Amniotic stem cell (primary cell): ENCODE data around the gene CEP76.

ENCODE experiments used
- DNase-seq: peaks from one replicate; lab custom pipeline; 2025; lab: John Stamatoyannopoulos, UW

The CEP76 gene

GRCh38 chr18:12703664-12704063 is 1.1 kb upstream of the CEP76 start:
- DNase-seq, result no peak

DNA sequence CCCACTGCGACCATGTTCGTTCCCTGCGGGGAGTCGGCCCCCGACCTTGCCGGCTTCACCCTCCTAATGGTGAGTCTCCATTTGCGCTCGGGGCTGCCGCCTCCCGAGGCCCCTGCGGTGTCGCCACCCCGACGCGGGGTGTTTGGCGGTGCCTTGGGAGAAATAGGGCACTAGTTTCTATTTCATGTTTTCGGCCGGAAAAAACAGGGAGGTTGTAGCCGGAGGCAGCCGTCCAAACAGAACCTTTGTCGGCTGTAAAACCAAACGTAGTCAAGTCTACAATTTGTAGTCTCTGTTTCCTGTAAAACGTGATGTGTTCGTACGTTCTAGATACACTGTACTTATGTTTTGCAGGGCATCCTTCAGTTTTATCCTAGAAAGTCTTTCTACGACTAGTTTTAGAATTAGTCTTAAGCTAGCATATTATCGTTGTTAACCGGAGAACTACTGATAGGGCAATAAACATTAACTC is 609 bp upstream of the CEP76 start:
- DNase-seq, result no peak

GRCh38 chr18:12701161-12701560 is 1.4 kb downstream of the CEP76 start:
- no peak for DNase-seq

DNA sequence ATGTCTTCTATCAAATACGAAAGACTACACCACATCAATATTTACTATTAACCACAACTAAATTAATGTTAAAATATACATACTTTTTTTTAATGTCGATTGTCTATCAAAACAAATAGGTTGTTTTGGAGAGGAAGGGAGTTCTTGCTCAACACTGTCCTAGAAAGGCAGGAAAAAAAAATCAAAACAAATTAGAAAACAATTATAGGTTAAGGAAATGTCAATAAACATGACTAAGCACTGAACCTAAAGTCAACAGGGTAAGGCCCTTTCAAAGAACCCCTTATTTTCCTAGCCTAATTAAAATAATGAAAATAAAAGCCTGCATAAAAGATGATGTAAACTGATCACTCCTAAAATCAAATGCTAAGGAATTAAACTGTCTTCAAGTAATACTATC is 2.8 kb downstream of the CEP76 start:
- no peak for DNase-seq

DNA sequence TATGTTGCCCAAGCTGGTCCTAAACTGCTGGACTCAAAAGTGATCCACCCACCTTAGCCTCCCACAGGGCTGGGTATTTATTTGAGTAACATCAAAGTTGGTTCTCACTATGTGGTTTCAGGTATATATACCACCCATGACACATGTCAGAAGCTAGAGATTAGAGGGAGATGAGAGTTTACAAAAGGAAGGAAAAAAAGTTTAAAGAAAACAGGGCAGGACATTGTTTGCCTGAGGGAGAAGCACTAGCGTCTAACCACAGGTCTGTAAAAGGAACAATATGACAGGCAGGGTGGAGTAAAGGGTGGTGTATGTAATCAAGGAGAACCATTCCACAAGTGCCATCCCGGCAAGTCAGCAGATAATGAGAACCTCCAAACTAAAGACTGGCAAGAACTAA is 8.5 kb downstream of the CEP76 start:
- DNase-seq, result no peak

DNA sequence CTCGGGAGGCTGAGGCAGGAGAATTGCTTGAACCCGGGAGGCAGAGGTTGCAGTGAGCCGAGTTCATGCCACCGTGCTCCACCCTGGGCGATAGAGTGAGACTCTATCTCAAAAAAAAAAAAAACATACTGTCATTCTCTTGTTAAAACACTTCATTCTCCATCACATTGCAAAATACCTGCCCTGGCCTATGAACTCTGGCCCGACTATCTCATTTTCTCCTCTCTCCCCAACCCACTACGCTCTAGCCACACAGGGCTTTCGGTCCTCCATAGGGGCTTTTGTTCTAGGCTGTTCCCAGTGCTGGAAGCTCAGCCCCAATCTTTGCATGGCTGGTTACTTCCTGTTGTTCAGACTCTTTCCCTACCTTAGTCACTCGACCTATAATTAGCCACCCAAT is 10.3 kb downstream of the CEP76 start:
- no peak for DNase-seq

GRCh38 chr18:12689256-12689850 is 13.2 kb downstream of the CEP76 start:
- DNase-seq, result no peak

DNA sequence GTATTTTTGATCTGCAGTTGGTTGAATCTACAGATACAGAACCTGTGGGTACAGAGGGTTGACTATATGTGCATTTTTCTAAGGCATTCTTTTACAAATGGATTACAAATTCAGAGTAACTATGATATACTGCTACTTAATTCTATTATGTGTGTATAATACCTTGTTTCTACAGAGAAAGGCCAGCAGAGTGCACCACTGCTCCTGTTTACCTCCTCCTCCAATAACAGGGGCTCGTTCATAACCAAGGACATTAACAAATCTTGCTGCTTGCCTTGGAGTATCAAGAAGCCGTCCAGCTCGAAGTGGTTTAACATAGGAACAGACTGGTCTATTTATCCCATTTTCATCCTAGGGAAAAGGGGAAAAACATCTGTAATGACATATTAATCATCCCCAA is 16.4 kb downstream of the CEP76 start:
- DNase-seq, result no peak

DNA sequence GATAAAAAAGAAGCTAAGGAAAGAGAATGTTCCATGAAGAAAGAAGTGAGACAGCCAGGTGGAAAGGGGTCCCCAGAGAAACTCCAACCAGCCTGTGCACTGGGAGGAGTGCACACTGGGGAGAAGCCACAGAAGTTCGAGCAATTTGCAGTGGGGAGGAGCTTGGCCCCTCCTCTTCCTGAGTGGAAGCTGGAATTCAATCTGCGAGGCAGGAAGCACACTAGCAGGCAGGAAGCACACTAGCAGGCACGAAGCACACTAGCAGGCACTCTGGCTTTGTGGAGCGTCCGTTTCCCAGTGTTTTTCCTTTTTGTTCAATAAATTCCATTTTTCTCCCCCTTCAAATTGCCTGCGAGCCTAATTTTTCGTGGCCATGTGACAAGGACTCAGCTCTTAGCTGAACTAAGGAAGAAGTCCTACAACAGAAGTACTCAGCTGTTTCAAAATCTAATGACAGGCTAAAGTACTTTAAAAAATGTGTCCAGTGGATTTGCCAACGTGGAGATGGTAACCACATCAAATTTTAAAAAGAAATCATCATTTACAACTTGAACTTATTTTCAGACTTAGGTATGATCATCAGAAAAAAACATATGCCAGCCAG is 23.2 kb downstream of the CEP76 start:
- DNase-seq, result no peak

DNA sequence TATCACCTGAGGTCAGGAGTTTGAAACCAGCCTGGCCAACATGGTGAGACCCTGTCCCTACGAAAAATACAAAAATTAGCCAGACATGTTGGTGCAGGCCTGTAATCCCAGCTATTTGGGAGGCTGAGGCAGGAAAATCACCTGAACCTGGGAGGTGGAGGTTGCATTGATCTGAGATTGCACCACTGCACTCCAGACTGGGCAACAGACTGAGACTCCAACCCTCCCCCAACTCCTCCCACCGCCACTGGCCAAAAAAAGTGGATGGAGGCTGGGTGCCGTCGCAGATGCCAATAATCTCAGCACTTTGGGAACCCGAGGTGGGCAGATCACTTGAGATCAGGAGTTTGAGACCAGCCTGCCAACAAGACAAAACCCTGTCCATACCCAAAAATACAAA is 34.5 kb downstream of the CEP76 start:
- DNase-seq, result no peak

DNA sequence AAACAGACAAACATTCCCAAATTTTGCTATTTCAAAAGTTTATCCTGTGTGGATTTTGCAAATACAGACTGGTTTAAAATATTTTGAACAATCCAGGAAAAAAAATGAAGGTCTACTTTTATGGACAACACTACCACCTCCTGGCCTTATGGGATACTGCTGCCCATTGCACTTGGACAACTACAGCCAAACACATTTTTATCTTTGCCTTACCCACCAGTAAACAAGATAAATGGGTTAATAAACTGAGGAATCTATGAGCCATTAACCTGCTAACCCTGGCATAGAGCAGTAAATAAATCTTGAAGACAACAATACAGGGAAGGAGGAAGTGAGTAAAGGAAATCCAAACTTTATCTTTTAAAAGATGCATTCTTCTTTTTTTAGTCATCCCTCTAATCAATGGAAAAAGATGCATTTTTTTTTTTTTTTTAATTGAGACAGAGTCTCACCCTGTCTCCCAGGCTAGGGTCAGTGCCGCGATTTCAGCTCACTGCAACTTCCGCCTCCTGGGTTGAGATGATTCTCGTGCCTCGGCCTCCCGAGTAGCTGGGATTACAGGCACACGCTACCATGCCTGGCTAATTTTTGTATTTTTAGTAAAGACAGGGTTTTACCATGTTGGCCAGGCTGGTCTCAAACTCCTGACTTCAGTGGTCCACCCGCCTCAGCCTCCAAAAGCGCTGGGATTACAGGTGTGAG is 42.5 kb downstream of the CEP76 start:
- no peak for DNase-seq

GRCh38 chr18:12658426-12659138 is 43.9 kb downstream of the CEP76 start:
- no peak for DNase-seq

DNA sequence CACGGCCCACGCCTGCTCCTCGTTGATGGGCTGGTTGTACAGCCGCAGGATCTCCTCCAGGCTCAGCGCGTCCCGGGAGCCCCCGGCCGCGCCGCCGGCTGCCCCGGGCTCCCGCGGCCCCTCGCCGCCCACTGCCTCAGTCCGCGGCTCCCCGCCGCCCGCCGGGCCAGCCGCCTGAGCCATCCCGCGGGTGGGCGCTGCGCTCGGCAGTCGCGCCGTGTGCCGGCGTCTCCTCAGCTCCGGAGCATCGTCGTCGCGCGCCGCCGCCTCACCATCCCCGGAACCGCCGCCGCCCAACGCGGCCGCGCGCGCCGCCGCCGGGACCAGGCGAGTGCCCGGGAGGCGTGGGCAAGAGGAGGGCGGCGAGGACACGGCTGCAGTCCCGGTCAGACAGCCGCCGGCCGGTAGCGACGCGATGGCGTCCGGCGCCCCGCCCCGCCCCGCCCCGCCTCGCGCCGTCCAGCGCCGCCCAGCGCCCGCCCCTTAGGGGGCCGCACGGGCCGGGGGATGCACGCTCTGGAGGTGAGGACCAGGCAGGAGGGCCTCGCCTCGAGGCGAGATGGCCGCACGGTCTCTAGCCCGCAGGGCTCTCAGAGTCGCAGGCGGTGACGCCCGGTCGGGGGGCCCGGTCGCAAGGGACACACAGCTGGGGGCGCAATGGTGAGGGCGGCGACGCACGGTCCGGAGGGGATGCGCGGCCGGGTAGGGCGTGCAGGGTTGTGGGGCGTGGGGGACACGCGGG is 44.7 kb downstream of the CEP76 start, which contains the start of gene SPIRE1:
Gene SPIRE1 (minus strand): TSS at position 424 of the 742 bp plus-strand sequence. CDS start 241 bp downstream, at position 183.
- DNase-seq, result no peak

DNA sequence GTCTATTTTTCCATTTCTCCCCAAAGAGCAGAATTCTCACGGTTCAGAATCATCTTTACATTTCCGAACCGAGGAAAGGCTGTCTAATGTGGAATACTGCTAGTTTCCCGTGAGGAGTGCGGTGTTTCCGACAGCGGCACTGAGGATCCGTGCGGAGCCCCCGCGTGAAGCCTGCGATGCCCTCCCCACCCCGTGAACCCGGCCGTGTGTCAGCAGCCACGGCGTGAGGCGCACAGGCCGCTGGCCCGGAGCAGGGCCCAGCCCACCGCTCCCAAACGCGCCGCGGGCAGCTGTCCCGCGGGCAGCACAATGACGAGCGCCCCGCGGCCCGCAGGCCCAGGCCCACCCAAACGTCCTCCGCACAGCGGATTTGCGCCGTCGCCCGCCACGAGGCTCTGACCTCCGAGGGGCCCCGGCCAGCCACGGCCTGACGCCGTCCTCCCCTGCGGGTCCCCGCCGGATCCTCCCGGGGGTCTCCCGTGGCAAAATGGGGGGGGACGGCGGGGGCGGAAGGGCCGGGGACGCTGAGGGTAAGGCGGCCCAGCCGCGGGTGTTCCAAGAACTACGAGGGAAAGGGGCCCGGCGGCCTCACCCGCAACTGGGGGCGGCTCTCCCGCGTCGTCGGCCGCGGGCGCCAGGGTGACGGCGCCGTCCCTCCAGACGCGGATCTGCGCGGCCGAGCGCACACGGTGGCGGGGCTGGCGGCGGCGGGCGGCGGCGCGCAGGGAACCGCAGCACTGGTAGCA is 45.4 kb downstream of the CEP76 start:
- no peak for DNase-seq

GRCh38 chr18:12656605-12656937 is 46.0 kb downstream of the CEP76 start:
- DNase-seq, result no peak

DNA sequence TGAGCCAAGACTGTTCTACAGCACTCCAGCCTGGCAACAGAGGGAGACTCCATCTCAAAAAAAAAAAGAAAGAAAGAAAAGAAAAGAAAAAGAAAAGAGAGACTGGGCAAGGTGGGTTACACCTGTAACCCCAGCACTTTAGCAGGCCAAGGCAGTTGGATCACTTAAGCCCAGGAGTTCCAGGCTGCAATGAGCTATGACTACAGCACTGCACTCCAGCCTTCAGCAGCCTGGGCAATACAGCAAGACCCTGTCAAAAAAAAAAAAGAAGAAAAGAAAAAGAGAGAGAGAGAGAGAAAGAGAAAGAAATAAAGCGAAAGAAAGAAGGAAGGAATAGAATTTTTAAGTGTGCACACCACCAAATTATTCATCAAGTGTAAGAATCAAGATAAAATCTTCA is 47.6 kb downstream of the CEP76 start:
- DNase-seq, result no peak

DNA sequence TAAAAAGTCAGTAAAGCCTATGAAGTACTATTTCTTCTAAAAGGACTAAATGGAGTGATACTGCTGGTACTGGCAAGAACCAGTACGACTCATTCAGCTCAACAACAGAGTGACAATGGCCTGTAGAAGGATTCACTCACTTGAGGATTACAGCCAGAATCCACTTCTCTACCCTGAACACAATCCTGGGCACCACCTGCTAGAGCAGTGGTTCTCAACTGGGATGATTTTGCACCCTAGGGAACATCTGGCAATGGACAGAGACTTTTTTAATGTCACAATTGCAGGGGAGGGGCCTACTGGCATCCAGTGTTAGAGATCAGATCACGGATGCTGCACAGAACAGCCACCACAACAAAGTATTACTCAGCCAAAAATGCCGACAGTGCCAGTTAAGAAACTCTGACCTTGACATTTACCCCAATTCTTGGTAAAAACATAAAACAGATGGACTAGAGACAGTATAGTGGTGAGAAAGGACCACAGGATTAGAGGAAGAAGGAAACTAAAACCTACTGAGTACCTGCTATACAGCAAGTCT is 49.6 kb downstream of the CEP76 start:
- DNase-seq, result no peak

DNA sequence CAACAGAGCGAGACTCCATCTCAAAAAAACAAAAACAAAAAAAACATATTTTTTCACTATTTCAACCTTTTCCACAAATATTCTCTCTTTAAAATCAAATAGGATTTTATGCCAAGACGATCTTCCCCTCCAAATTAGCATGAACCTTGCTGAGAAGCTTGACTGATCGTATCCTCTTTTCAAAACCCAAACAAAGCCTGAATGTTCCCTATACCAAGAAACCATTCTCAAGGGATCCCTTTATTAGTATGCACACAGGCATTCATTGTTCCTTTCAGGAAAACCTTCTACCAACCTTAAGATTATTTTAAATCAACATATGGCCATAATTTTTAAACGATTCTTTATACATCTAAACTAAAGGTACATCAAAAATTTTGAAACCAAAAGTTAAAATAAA is 50.9 kb downstream of the CEP76 start:
- DNase-seq, result no peak

DNA sequence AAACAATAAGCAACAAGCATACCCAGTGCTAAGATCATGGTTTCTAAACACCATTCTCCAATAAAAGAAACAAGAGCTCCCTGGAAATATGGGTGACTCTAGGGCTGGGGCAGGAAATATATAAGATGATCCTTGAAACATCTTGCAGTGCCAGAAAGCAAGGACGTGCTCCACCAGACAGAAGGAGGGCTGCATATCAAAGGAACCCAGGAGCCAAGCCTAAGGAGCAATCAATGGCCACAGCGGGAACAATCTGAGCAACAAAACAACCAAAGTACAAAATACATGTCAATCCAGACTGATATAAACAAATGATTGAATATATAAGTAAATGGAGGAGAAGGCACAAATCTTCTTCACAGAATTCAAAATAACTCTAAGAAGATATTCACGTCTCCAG is 54.8 kb downstream of the CEP76 start:
- DNase-seq, result no peak

GRCh38 chr18:12645751-12646203 is 56.7 kb downstream of the CEP76 start:
- no peak for DNase-seq

DNA sequence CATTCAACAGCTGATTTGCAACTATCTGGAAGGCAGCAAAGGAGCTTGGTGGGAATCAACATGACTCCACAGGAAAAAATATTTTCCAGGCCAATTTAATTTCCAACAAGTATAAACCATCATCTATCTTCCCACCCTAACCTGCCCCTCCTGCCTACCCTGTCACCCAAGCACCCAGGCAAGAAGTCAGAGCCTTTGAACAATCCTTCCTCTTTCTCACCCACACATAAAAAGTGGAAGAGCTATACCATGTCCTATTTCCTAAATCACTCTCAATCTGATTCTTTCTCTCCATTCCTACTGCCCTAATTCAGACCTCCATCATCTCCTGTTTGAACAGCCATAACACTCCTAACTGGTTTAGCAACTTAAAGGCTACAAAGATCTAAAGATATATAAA is 57.3 kb downstream of the CEP76 start:
- no peak for DNase-seq
